Middle frontal gyrus (tissue), 1 donor: Measurements from ENCODE around the gene SPRN.
"Not testable (repeated sequence)": the region's sequence is repeated elsewhere in the genome, so short reads cannot be mapped to it uniquely, and the experiment has no call there.

Experiments used
- DNase-seq: peaks from one replicate; pipeline ENCODE4 v3.0.0-alpha.2; 2015; ENCODE audit warnings: low spot score; ENCODE audit errors: extremely low spot score

Gene SPRN

DNA sequence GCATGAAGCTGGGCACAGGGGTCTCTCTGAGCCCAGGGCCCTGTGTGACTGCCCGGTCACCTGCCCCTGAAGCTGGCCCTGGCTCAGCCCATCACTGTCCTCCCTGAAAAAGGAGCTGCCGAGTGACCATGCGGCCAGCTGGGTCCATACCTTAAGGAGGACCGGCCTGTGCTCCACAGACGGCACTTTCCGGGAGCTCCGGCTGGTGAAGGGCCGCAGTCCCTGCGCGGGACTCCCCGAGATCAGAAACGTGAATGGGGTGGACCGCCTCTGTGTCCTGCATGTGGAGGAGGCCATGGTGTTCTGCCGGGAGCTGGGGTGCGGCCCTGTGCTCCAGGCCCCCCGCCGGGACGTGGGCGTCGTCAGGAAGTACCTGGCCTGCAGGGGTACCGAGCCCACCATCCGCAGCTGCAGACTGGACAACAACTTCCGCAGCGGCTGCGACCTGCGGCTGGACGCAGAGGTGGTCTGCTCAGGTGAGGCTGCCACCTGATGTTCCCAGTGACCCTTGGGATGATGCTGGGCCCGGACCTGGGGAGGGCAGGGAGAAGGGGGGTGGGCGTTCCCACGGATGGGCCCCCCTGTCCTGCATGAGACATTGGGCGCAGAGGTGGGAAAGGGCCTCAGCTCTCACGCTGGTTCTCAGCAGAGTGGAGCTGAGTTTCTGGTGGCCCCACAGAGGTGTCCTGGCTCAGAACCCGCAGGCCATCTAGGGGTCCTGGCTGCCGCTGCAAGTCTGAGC, 32.8 kb upstream of the SPRN start:
- no peak for DNase-seq

DNA sequence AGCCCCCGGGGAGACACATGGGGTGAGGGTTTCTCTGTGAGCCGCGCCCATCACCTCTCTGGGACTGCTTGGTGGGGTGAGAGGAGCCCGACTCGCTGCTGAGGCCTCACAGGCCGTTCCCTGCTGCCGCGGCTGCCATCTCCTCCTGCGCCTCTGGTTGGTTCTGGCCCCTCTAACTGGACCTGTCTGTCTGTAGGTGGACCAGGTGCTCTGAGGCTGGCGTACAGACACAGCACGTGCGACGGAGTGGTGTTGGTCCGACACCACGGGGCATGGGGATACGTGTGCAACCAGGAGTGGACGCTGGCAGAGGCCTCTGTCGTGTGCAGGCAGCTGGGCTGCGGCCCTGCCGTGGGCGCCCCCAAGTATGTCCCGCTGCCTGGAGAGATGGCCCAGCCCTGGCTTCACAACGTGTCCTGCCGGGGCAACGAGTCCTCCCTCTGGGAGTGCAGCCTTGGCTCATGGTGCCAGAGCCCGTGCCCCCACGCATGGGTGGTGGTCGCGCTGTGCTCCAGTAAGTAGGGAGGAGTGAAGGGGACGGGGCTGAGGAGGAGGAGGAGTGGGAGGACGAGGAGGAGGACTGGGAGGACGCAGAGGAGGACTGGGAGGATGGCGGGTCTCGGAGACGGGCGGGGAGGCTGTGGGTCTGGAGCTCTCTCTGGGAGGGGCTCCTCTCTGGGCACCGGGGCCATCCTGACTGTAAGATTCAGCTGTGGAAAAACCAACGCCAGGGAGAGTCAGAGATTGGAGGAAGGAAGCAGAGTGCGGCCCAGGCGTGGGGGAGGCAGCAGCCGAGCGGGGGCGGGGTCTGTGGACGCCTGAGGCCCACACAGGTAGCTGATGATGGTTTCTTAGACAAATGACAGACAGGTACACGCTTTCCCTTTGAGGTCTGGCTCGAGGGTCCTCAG, 31.9 kb upstream of the SPRN start:
- DNase-seq = no peak

DNA sequence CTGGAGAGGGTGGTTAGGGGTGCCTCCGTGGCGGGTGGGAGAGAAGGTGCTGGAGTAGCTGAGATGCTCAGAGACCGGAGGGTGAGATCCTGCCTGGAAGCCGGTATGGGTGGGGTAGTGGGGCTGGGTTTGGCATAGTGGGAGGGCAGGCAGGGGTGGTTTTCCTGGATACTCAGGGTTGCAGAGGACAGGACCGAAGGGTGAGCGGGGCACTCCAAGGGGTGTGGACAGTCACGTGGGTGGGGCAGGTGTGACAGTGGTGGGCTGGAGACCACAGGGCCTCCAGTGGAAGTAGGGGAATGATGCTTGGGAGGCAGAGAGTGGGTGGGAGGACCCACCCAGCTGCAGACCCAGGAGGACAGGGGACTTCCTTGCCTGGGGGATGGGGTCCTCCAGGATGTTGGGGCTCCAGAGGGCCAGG, 31.2 kb upstream of the SPRN start:
- no peak for DNase-seq

DNA sequence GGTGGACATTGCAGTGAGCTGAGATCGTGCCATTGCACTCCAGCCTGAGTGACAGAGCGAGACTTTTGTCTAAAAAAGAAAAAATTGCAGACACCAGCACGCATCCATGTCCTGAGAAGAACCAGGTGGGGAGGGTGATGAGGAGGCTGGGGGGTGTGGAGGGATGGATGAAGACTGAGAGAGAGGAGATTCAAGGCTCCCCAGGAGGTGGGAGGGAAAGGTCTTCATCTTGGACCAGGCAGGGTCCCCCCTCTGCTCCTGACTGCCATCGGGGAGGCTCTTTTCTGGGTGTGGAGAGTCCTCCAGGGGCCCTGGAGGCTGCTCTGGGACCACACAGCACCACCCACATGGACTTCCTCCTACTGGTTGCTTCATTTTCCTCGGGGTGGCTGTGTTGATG, 30.8 kb upstream of the SPRN start:
- no peak for DNase-seq

DNA sequence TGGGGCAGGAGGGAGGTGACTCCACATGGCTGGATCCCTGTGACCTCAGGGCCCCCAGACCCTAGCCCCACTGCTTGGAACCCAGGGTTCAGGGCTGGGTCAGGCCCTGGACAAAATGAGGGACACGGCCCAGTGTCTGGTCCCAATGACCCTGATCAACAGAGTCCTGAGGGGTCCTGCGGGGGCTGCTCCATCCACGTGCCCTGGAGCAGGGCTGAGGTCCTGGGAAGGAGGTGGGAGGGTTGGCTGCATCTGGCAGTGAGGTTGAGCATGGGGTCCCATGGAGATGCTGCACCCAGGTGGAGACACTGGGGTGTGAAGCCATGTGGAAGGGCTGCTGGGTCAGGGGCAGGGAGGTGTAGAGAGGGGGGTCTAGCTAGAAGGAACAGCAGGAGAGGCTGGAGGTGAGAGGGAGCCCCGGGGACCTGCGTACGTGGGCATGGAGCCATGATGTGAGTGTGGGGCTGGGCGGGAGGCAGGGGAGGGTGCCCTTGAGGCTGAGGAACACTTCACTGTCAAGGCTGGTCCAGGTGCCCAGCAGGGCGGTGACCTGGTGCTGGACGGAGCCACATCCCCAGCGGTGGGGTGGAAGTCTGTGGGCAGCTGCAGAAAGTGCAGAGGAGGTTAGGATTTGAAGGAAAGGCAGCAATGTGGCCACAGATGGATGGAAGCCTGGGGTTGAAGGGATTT, 29.9 kb upstream of the SPRN start:
- DNase-seq = no peak

DNA sequence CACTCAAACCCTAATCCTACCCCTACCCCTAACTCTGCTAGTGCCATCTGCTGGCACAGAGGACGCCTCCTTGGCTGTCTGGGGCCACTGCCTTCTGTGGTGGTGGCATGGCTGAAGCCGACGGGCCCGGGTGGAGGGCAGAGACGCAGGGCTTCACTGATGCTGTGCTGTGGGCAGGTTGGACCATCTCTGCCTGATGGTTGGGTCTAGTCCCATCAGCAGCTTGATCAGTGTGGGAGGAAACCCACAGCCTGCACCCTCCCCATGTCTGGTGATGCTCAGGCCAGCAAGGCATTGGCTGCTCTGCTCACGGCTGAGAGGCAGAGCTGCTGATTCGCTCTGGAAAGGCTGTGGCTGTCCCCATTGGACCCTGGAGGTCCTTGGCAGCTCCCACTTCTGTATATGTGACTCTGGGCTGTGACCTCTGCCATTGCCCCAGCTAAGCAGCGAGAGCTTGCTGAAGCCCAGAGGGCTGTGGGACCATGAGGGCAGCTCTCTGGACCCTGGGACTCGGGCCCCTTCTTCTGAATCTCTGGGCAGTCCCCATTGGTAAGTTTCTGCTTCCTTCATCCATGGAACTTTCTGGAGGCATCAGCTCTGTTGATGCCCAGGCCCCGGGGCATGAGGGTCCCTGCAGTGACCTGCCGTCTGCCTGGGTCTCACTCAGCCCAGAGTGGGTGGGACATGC, 29.2 kb upstream of the SPRN start, which contains the start of gene SCART1:
Gene SCART1 (plus strand): TSS at position 430 of the 688 bp plus-strand sequence. CDS start 53 bp downstream, at position 483.
- no peak for DNase-seq

DNA sequence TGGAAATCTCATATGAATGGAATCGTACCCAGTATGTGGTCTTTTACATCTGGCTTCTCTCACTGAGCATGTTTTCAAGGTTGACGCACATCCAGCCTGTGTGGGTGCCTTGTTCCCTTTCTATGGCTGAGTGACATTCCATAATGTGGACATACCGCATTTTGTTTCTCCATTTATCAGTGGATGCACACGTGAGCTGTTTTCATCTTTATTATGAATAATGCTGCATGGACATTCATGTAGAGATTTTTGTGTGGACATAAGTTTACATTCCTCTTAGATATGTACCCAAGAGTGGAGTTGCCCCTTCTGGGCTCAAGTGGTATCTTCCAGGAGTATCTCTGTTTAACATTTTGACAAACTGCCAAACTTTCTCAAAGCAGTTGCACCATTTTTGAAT, 28.0 kb upstream of the SPRN start:
- DNase-seq = no peak

DNA sequence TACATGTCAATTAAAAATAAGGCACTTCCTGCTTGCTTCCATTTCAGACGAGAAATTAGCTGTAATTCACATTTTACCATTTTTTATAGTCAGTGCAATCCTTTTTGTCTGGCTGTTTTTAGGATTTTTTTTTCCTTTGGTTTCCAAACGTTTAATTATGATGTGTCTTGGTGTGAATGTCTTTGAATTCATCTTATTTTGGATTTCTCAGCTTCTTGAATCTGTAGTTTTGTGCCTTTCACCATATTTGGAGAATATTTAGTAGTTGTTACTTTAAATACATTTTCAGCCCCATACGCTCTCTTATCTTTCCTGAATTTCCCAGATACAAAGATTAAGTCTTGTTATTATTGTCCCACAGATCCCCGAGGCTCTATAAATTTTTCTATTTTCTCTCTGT, 26.9 kb upstream of the SPRN start:
- no peak for DNase-seq

DNA sequence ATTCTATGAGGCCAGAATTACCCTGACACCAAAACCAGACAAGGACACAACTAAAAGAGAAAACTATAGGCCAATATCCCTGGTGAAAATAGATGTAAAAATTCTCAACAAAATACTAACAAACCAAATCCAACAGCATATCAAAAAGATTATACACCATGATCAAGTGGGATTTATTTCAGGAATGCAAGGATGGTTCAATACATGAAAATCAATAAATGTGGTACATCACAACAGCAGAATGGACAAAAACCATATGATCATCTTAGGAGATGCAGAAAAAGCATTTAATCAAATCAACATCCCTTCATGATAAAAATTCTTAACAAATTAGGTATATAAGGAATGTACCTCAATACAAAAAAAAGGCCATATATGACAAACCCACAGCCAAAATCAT, 23.7 kb upstream of the SPRN start:
- no peak for DNase-seq

DNA sequence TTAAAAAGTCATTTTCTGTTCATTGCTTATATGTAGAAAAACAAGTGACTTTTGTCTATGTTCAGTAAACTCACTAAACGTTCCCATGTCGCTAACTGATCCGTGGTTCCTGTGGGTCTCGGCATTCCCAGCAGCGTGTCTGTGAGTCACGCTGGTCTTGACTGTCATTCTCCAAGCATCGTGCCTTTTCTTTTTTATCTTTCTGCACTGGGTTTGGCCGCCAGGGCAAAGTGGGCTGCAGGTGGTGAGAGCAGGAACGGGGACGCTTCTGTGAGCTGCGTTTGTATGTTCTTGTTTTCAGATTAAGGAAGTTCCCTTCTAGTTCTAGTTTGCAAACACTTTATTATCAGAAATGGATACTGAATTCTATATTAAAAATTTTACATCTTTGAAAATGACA, 22.6 kb upstream of the SPRN start:
- DNase-seq = no peak

DNA sequence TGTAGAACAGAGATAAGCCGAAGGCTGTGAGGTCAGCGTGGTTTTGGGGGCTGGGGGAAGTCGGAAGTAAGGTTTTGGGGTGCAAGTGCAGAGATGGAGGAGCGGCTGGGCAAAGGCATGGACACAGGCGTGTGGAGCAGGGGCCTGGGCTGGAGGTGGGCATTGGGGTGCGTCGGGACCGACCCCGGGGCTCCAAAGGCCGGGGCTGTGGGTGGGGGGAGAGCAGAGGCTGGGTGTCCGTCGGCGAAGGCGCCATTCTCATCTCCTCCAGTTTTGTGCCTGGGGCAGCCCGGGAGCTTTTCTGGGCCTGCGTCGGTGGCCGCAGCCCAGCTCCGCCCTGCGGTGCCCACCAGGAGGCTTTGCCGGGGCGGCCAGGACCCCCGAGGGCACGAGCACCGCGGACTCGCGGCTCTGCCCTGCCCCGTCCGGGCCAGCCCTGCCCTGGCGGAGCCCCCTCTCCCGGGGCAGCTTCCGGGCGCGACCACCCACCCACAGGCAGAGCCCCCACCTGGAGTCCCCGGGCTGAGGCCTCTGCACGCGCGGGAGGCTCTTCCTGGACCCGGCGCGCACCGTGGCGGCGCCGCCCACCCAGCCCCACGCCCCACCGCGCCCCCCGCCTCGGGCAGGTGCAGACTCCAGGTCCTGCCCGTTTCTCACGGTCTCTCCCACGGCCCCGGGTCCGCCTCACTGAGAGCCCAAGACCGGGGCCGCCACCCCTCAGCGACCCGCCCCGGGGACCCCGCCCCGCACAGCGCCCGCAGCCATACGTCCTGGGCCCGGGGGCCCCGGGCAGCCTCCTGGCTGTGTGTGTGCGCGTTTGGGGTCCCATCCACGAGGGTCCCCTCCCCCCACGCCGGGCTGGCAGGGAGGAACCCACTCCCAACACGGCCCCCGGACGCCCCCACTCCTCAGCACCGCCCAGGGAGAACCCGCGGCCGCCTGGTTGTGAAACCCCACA, 21.6 kb upstream of the SPRN start:
- DNase-seq = no peak

DNA sequence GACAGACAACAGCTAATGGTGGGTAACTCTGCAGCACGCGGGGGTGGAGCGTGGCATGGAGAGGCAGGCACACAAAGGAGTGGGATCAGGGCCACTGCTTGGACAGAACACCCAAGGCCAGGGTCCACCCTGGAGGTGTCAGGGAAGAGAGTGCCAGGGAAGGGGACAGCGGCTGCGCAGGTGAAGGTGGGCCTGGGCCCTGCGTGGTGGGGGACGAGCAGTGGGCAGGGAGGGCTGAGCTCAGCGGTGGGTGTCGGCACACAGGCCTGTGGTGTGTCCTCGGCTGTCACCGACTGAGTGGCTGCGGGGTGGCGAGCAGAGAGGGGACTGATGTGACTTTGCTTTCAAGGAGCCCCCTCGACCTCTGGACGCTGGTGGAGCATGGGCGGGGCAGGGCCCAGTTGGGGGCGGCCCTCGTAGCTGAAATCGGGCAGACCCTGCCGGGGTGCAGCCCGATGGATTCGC, 20.9 kb upstream of the SPRN start:
- DNase-seq = no peak

DNA sequence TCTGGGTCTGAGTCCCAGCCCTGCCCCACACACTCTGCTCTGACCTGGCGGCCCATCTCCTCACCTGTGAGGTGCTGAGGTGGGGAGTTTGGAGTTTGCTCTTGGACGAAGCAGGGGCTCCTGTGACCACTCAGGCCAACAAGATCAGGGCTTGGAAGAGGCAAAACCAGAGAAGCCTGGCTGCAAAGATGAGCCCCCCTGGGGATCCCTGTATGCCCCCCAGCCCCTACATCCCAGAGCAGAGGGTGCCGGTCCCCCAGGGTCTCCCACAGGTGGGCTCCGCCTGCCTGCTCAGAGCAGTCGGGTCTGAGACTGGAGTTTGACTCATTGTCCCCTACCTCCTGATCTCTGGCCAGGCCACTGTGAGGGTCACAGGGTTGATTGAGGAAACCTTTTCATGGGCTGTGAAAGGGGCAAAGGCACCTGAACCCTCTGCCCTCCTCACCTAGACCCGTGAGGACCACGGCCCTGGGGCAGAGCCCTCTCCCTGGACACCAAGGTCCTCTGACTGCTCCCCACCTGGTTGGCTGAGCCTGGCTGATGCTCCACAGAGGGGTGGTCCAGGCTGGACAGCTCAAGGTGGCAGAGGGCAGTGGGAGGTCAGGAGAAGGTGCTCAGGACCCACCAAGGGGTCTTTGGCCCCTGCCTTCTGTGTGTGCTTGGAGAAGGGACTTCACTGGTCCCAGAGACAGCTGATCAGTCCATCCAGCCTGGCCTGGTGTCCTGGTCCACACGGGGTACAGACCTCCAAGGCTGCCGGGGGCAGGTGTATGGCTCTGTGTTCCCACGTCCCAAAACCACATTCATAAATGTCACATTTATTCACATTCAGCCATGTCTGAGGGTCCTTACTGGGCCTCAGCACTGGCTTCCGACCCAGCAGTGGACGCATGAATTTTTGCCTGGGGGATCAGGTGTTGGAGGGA, 20.2 kb upstream of the SPRN start:
- DNase-seq = no peak

DNA sequence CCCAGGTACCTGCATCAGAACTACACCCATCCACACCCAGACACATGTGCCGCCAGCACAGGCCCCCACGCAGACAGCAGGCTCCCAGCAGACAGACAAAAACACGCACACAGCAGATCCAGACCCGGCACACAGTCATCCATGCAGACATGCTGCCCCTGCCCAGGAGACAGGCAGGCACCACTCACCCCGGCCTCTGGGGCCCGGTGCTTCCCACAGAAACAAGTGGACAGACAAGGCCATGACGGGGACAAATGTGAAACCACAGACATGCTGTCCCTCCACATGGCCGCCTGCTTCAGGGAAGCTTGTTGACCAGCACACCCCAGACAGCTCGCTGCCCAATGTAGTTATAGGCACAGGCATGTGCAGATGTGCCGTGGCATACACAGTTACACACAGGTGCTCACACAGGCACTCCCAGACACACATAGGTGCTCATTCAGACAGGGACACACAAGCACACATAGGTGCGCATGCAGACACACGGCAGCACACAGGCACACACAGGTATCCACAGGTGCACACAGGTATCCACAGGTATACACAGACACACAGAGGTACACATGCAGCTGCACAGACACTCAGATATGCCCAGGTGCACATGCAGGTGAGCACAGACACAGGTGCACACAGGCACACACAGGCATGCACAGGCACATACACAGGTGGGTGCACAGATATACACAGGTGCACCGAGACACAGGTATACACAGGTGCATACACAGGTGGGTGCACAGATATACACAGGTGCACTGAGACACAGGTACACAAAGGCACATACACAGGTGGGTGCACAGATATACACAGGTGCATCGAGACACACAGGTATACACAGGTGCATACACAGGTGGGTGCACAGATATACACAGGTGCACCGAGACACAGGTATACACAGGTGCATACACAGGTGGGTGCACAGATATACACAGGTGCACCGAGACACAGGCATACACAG, 18.8 kb upstream of the SPRN start:
- DNase-seq = no peak

DNA sequence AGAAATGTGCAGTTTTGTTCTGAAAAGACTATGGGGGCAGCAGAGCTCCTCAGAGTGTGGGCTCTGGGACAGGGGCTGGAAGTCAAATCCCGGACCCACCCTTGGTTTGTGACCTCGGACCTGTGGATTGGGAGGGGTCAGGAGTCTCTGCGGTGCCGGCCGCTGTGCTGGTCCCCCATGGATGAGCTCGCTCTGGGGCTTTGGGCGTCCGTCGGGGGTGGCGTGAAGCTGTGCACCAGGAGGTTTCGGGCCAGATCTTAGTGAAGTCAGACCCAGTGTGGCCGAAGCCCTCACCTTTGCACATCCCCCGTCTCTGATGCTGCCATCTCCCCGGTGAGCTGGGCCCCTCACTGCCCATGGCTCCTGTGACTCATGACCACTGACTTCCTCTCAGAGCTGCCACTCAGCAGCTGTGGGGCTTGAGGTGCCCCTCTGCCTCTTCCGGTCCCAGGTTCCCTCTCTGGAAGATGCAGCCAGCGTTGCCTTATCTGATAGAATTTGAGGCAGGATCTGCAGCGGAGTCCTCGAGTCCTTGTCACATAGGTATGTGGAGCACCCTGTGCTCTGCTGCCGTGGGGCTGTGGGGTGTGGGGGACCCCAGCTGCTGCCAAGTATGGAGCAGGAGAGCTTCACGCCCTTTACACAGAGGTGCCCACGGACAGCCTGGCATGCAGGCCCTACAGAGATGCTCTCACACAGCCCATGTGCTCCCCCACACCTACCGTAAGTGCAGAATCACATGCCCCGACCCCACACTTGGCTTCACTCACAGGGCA, 18.0 kb upstream of the SPRN start:
- DNase-seq = no peak

DNA sequence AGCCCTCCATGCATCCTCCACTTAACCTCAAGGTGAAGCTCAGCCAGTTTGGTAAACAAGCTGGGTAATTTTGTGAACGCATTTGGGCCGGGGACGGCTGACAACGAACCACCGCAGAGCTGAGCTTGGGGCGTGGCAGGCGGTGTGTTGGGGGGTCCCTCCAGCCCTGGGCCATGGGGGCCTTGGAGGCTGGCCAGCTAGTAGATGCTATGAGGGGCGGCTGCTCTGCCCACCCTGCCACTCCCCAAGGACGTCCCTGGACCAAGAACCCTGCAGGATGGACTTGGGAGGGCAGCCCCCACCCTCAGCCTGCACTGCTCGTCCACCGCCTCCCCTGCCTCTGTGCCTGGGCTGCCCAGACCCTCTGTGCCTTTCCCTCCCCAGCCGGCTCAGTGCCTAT, 17.4 kb upstream of the SPRN start:
- DNase-seq = no peak

DNA sequence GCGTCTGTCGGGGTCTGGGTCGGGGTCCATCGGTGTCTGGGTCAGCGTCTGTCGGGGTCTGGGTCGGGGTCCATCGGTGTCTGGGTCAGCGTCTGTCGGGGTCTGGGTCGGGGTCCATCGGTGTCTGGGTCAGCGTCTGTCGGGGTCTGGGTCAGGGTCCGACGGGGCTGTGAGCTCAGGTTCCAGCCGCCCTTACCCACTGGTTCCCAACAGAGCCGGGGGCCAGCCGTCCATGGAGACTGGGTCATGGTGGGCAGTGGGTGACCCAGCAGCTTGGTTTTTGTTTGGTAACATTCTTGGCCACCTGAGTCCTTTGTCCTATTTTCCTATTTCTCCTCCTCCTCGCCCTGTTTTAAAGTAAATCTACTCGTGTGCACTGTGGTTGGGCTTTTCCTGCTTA, 16.9 kb upstream of the SPRN start:
- DNase-seq = not testable (repeated sequence)
